SHP77 treated with DMSO at 0.1 percent for 48 hours (cell line): ENCODE data around the gene CCDC184.
A peak's percentile ranks its signal among the peaks of the same experiment; 100 is the strongest.

Experiments
- DNase-seq: peaks from one replicate; lab custom pipeline; 2025; lab: John Stamatoyannopoulos, UW

The CCDC184 gene

GRCh38 chr12:48179466-48179865 lies 4.0 kb upstream of the CCDC184 start:
- no peak for DNase-seq

- DNase-seq, result no peak
Measured at GRCh38 chr12:48180424-48180823, 3.0 kb upstream of the CCDC184 start.

GRCh38 chr12:48180857-48181495 lies 2.5 kb upstream of the CCDC184 start:
- no peak for DNase-seq

- no peak for DNase-seq
Measured at GRCh38 chr12:48182631-48183030, 813 bp upstream of the CCDC184 start.

GRCh38 chr12:48183876-48184548 lies 568 bp downstream of the CCDC184 start:
- DNase-seq, result no peak

- DNase-seq, result no peak
Measured at GRCh38 chr12:48184549-48184922, 1.1 kb downstream of the CCDC184 start.

- DNase-seq, result no peak
Measured at GRCh38 chr12:48185181-48185919, 1.9 kb downstream of the CCDC184 start.

- no peak for DNase-seq
Measured at GRCh38 chr12:48187916-48188695, 4.7 kb downstream of the CCDC184 start.

- DNase-seq, result peak; percentile 10
Measured at GRCh38 chr12:48189331-48190125, 6.1 kb downstream of the CCDC184 start.

GRCh38 chr12:48191096-48191495 lies 7.7 kb downstream of the CCDC184 start:
- no peak for DNase-seq

GRCh38 chr12:48192861-48193260 lies 9.4 kb downstream of the CCDC184 start:
- no peak for DNase-seq

GRCh38 chr12:48193623-48194022 lies 10.2 kb downstream of the CCDC184 start:
- no peak for DNase-seq

GRCh38 chr12:48194799-48195201 lies 11.4 kb downstream of the CCDC184 start:
- no peak for DNase-seq

- DNase-seq, result peak; percentile 65
Measured at GRCh38 chr12:48197549-48197970, 14.1 kb downstream of the CCDC184 start.

- DNase-seq, result peak; percentile 97
Measured at GRCh38 chr12:48197971-48198671, 14.7 kb downstream of the CCDC184 start.

- DNase-seq, result peak; percentile 8
Measured at GRCh38 chr12:48198672-48198971, 15.2 kb downstream of the CCDC184 start.

GRCh38 chr12:48198985-48199384 lies 15.5 kb downstream of the CCDC184 start:
- no peak for DNase-seq

- no peak for DNase-seq
Measured at GRCh38 chr12:48199774-48200221, 16.4 kb downstream of the CCDC184 start.

GRCh38 chr12:48201091-48201490 lies 17.6 kb downstream of the CCDC184 start:
- no peak for DNase-seq

- no peak for DNase-seq
Measured at GRCh38 chr12:48201516-48201915, 18.1 kb downstream of the CCDC184 start.

- no peak for DNase-seq
Measured at GRCh38 chr12:48202766-48203165, 19.3 kb downstream of the CCDC184 start.
